Stomach (tissue), 9 donors: Measurements from ENCODE around the gene PGLYRP3. TPM values are rescaled to one million over a fixed set of nuclear protein-coding genes. Genes with fewer than 3 reads are reported as not detected.

ENCODE experiments used
- DNase-seq, 2 donors: peaks; one replicate each; pipeline versions ENCODE4 v3.0.0 to v3.0.0-alpha.2; 2013 to 2019
- H3K27ac ChIP-seq, 5 donors: fragments of 200-600 bp in 4 of 5; sonication (generic) in 4 of 5; one replicate each; pipeline ENCODE4 v1.5.1; 2013 to 2019; ENCODE audit warnings: mild to moderate bottlenecking in 1 of 5, moderate library complexity in 1 of 5
- H3K27me3 ChIP-seq, 3 donors: fragments of 200-600 bp; sonication (generic); one replicate each; pipeline ENCODE4 v1.5.1; 2017 to 2019; ENCODE audit warnings: mixed run types in 1 of 3
- H3K36me3 ChIP-seq, 4 donors: fragments of 200-600 bp; sonication (generic); 1 replicate in 3 of 4; 2 replicates in 1 of 4; pipeline ENCODE4 v1.5.1; 2016 to 2019
- H3K4me1 ChIP-seq, 4 donors: fragments of 200-600 bp; sonication (generic); one replicate each; pipeline ENCODE4 v1.5.1; 2016 to 2019
- H3K4me3 ChIP-seq, 4 donors: fragments of 200-600 bp; sonication (generic) in 3 of 4; one replicate each; pipeline ENCODE4 v1.5.1; 2016 to 2019; ENCODE audit warnings: mild to moderate bottlenecking in 1 of 4
- H3K9me3 ChIP-seq, 4 donors: fragments of 200-600 bp; sonication (generic); one replicate each; pipeline ENCODE4 v1.5.1; 2016 to 2019
- CTCF ChIP-seq, 7 experiments: fragments of 450-650 bp in 4 of 7; fragments of 200-600 bp in 3 of 7; sonication (generic) in 3 of 7; IDR thresholded peaks; one replicate each; pipeline ENCODE4 v1.5.1; 2016 to 2019; ENCODE audit warnings: antibody characterized with exemption in 7 of 7, control low read depth in 2 of 7, mild to moderate bottlenecking in 1 of 7
- EP300 ChIP-seq: sonication (generic); formaldehyde crosslinking; IDR thresholded peaks from one replicate; pipeline ENCODE4 v1.6.1; 2017; ENCODE audit warnings: antibody characterized with exemption
- POLR2A ChIP-seq, 4 donors: fragments of 450-650 bp; IDR thresholded peaks; one replicate each; pipeline ENCODE4 v1.6.1; 2016; ENCODE audit warnings: antibody characterized with exemption in 4 of 4, control low read depth in 2 of 4, mild to moderate bottlenecking in 1 of 4, moderate library complexity in 1 of 4
- POLR2AphosphoS5 ChIP-seq, 3 donors: sonication (generic); formaldehyde crosslinking; IDR thresholded peaks; one replicate each; pipeline ENCODE4 v1.6.1; 2016; ENCODE audit warnings: antibody characterized with exemption in 3 of 3
- WGBS, 5 donors: extraction: QIAGEN DNeasy Blood & Tissue Kit in 3 of 5; methylation state at CpG; one replicate each; pipeline versions ENCODE4 v1.1.5 to v1.1.7; 2013 to 2018; 5-methylcytosine and 5-hydroxymethylcytosine counted together
- intact Hi-C: fragments of 100-400 bp; cut with DNase I; formaldehyde crosslinking; loops from one replicate; pipeline ENCODE4 v1.15.1; 2023; ENCODE audit warnings: low total_unique reads
- polyA plus RNA-seq, 3 donors: library from polyadenylated mRNA; stranded (reverse); fragments of 200-250 nt; gene quantifications; one replicate each; pipeline ENCODE4 v1.2.3, GENCODE V29; 2013
- total RNA-seq, 5 donors: library from RNA; depleted of rRNA; stranded (reverse); fragments of >200 nt; gene quantifications; one replicate each; pipeline versions ENCODE4 v1.1.0 to v1.2.3, GENCODE V29; 2014 to 2016
- donor health status: healthy with polysubstance abuse.
- donor health status: Bipolar disorder and iron deficiency.
- donor health status: healthy.

PGLYRP3 gene
- total and polyA plus RNA-seq, 8 donors = 1.6 TPM; not detected in 7

- Histone ChIP-seq H3K4me1 (peaks cover 13 to 21% (median 19%) of the 10 kb centered on the region in 4 donors), H3K27me3 (peaks cover 0 to 84% (median 50%) of the 10 kb centered on the region in 3 donors), H3K4me3 (peak overlapping the region; percentile 46 to 66 (median 54)), H3K36me3 (no peaks in the 10 kb centered on the region), H3K9me3 (no peaks in the 10 kb centered on the region), H3K27ac (no peak overlapping the region)
- WGBS, 5 donors = 42 to 65% (median 47%) methylated on average over 6 of the region's 6 CpGs
- intact Hi-C loops = no loop called here
- no peak for DNase-seq
- TF ChIP-seq POLR2AphosphoS5 (IDR thresholded peaks at IDR 0.05) (no peak), EP300 (no peak), POLR2A (IDR thresholded peaks at IDR 0.05) (no peak), CTCF (IDR thresholded peaks at IDR 0.05) (no peak)
These were observed 50.7 kb downstream of the PGLYRP3 start for GRCh38 chr1:153262070-153262366.

GRCh38 chr1:153261281-153262069 is 51.3 kb downstream of the PGLYRP3 start:
- no peak overlapping the region for H3K27ac ChIP-seq
- H3K27me3 ChIP-seq = peaks cover 0 to 78% (median 46%) of the 10 kb centered on the region in 3 donors
- peak in 1 of 2 donors; percentile 73 for DNase-seq
- H3K4me3 ChIP-seq = peak overlapping the region; percentile 46 to 66 (median 54)
- H3K36me3 ChIP-seq = no peaks in the 10 kb centered on the region
- H3K4me1 ChIP-seq = peaks cover 13 to 21% (median 19%) of the 10 kb centered on the region in 4 donors
- H3K9me3 ChIP-seq = no peaks in the 10 kb centered on the region
- TF ChIP-seq POLR2A (IDR thresholded peaks at IDR 0.05) (no peak), POLR2AphosphoS5 (IDR thresholded peaks at IDR 0.05) (no peak), CTCF (IDR thresholded peaks at IDR 0.05) (no peak), EP300 (no peak)
- WGBS, 5 donors = 2 to 6% (median 4%) methylated on average over 27 to 80 of the region's 80 CpGs
- intact Hi-C loops = no loop called here

GRCh38 chr1:153260585-153261280 is 52.0 kb downstream of the PGLYRP3 start:
- Histone ChIP-seq H3K4me1 (peaks cover 13 to 21% (median 19%) of the 10 kb centered on the region in 4 donors), H3K27me3 (peaks cover 0 to 74% (median 45%) of the 10 kb centered on the region in 3 donors), H3K4me3 (peak overlapping the region; percentile 46 to 66 (median 54)), H3K27ac (no peak overlapping the region), H3K36me3 (no peaks in the 10 kb centered on the region), H3K9me3 (no peaks in the 10 kb centered on the region)
- TF ChIP-seq CTCF (IDR thresholded peaks at IDR 0.05) = no peak
- WGBS, 5 donors = 10 to 18% (median 13%) methylated on average over 21 to 45 of the region's 45 CpGs
- intact Hi-C loops = no loop called here
- DNase-seq = peak in 1 of 2 donors; percentile 46

GRCh38 chr1:153259387-153259786 is 53.4 kb downstream of the PGLYRP3 start, which contains the start of gene LORICRIN:
TSS of gene LORICRIN (plus strand) at chr1:153259687. CDS start at chr1:153260950, 1,263 bp downstream.
- Histone ChIP-seq H3K27ac (no peak within 1 kb of the TSS), H3K4me1 (peaks cover 13 to 21% (median 19%) of the 10 kb centered on the region in 4 donors), H3K9me3 (no peaks in the 10 kb centered on the region), H3K36me3 (no peaks in the 10 kb centered on the region), H3K27me3 (peaks cover 0 to 65% (median 44%) of the 10 kb centered on the region in 3 donors), H3K4me3 (peak within 1 kb of the TSS in 1 of 4 donors; percentile 47)
- WGBS, 5 donors = 69 to 90% (median 79%) methylated on average over 3 of the region's 3 CpGs
- intact Hi-C loops = no loop called here
- no peak for TF ChIP-seq POLR2A (IDR thresholded peaks at IDR 0.05)
- no peak for TF ChIP-seq CTCF (IDR thresholded peaks at IDR 0.05)
- no peak for TF ChIP-seq EP300
- no peak for TF ChIP-seq POLR2AphosphoS5 (IDR thresholded peaks at IDR 0.05)
- DNase-seq = no peak
